K562 (cell line): ENCODE data around the gene PI4KA. TPM values are rescaled to one million over a fixed set of nuclear protein-coding genes. Genes with fewer than 3 reads are reported as not detected.

Source experiments
- ATAC-seq: fragments of 200-7000 bp; cut with Tn5 transposase; 3 replicates; pipeline ENCODE4 v1.9.1; 2020; ENCODE audit warnings: moderate library complexity
- BruUV-seq: library from RNA; stranded (reverse); fragments of 400-500 nt; replicated peaks from 2 replicates; lab custom pipeline; 2021; lab: Mats Ljungman, UMichigan
- CTCF ChIA-PET: fragments of 300-600 bp; formaldehyde crosslinking; extraction: SDS; loops from one replicate; lab custom pipeline; 2021; ENCODE audit warnings: low intra/inter-chr PET ratio; lab: Yijun Ruan, JAX
- POLR2A ChIA-PET: fragments of 300-600, 350-650 bp; sonication (Branson Sonifier 250); formaldehyde crosslinking; extraction: SDS; loops from one replicate; lab custom pipeline; 2021; ENCODE audit warnings: antibody characterized with exemption, inconsistent platforms; lab: Yijun Ruan, JAX
- DNase-seq, 4 experiments: peaks; one replicate each; pipeline versions ENCODE4 v3.0.0 to v3.0.0-alpha.2; 2011 to 2018; ENCODE audit warnings: low spot score in 3 of 4, mixed read lengths in 3 of 4; ENCODE audit errors: extremely low read depth in 1 of 4
- FAIRE-seq: peaks from 2 replicates; lab custom pipeline; 2011; peaks lifted over from hg19 to GRCh38; lab: Jason Lieb, UNC
- H2AFZ ChIP-seq: 2 replicates; pipeline ENCODE4 v1.6.0; 2011; ENCODE audit warnings: low read depth, low read length, control low read depth, inconsistent platforms
- H3K27ac ChIP-seq: fragments of 200-600 bp; 3 replicates; pipeline ENCODE4 v1.8.0; 2011; ENCODE audit warnings: low read depth, mild to moderate bottlenecking, control low read depth, inconsistent platforms, low read length, moderate library complexity, mixed read lengths; ENCODE audit errors: extremely low read depth
- H3K27me3 ChIP-seq, 2 experiments: fragments of 300-600 bp in 1 of 2; 2 replicates in 1 of 2; 3 replicates in 1 of 2; pipeline versions ENCODE4 v1.6.0 to v1.8.0; 2011; ENCODE audit warnings: inconsistent platforms in 2 of 2, low read length in 2 of 2, mild to moderate bottlenecking in 1 of 2, mixed read lengths in 1 of 2, moderate library complexity in 1 of 2; ENCODE audit not compliant: control insufficient read depth in 2 of 2, insufficient read depth in 2 of 2
- H3K36me3 ChIP-seq: fragments of 300-600 bp; 3 replicates; pipeline ENCODE4 v1.8.0; 2011; ENCODE audit warnings: mild to moderate bottlenecking, low read length, inconsistent platforms; ENCODE audit not compliant: control insufficient read depth, insufficient read depth
- H3K4me1 ChIP-seq, 2 experiments: fragments of 200-600 bp in 1 of 2; replicated peaks in 1 of 2; 2 replicates in 1 of 2; 3 replicates in 1 of 2; pipeline versions ENCODE4 v1.5.1 to v1.8.0; 2011; ENCODE audit warnings: inconsistent platforms in 2 of 2, low read length in 2 of 2, mild to moderate bottlenecking in 1 of 2, mixed read lengths in 1 of 2, moderate library complexity in 1 of 2; ENCODE audit not compliant: control insufficient read depth in 2 of 2, insufficient read depth in 2 of 2
- H3K4me2 ChIP-seq: 2 replicates; pipeline ENCODE4 v1.6.1; 2011; ENCODE audit warnings: low read length, control low read depth, inconsistent platforms, mixed read lengths; ENCODE audit not compliant: insufficient read depth
- H3K4me3 ChIP-seq: fragments of 200-600 bp; sonication (generic), shearing (Covaris generic); 2 replicates; pipeline ENCODE4 v1.5.1; 2016; ENCODE audit warnings: control low read depth, inconsistent platforms
- H3K79me2 ChIP-seq: fragments of 200-600 bp; 3 replicates; pipeline ENCODE4 v1.8.0; 2011; ENCODE audit warnings: low read length, inconsistent platforms; ENCODE audit not compliant: control insufficient read depth, insufficient read depth
- H3K9ac ChIP-seq, 2 experiments: 2 replicates each; pipeline versions ENCODE4 v1.6.0 to v1.6.1; 2011; ENCODE audit warnings: low read depth in 2 of 2, low read length in 2 of 2, control low read depth in 1 of 2, inconsistent platforms in 1 of 2, mild to moderate bottlenecking in 1 of 2, mixed read lengths in 1 of 2; ENCODE audit not compliant: insufficient read depth in 1 of 2
- H3K9me1 ChIP-seq: one replicate; pipeline ENCODE4 v1.6.0; 2011; ENCODE audit warnings: inconsistent platforms, mild to moderate bottlenecking, low read length, moderate library complexity; ENCODE audit not compliant: control insufficient read depth, insufficient read depth
- H3K9me3 ChIP-seq: replicated peaks from 2 replicates; pipeline ENCODE4 v1.5.1; 2011; ENCODE audit warnings: low read depth, low read length, inconsistent platforms; ENCODE audit not compliant: control insufficient read depth, insufficient read depth
- H4K20me1 ChIP-seq: replicated peaks from 2 replicates; pipeline ENCODE4 v1.6.1; 2011; ENCODE audit warnings: low read length, inconsistent platforms, mixed read lengths; ENCODE audit not compliant: control insufficient read depth, insufficient read depth
- ARHGAP35 ChIP-seq: fragments of 450-650 bp; IDR thresholded peaks from 2 replicates; pipeline ENCODE4 v1.6.1; 2018; ENCODE audit not compliant: partially characterized antibody
- ATF4 ChIP-seq: fragments of 450-650 bp; formaldehyde crosslinking; IDR thresholded peaks from 2 replicates; pipeline ENCODE4 v1.4.0; 2022; ENCODE audit warnings: mild to moderate bottlenecking, moderate library complexity
- CBX8 ChIP-seq: fragments of 200-600 bp; sonication (generic); IDR thresholded peaks from 2 replicates; pipeline ENCODE4 v1.6.1; 2012; ENCODE audit warnings: borderline replicate concordance, mixed run types, low read depth, mild to moderate bottlenecking, moderate library complexity, mixed read lengths, low read length, control low read depth, inconsistent platforms; ENCODE audit not compliant: poor library complexity, severe bottlenecking; ENCODE audit errors: extremely low read depth
- DLX4 ChIP-seq: fragments of 250-450 bp; sonication (Bioruptor Pico); IDR thresholded peaks from 2 replicates; pipeline ENCODE4 v1.6.1; 2021; ENCODE audit warnings: mild to moderate bottlenecking
- KAT7 ChIP-seq: sonication (generic); formaldehyde crosslinking; IDR thresholded peaks from 2 replicates; pipeline ENCODE4 v1.8.0; 2022; ENCODE audit warnings: missing genetic modification reagents, mild to moderate bottlenecking, borderline replicate concordance
- POLR2G ChIP-seq: fragments of 200-400 bp; formaldehyde crosslinking; IDR thresholded peaks from 2 replicates; pipeline ENCODE4 v1.6.1; 2017; ENCODE audit warnings: low read depth, mild to moderate bottlenecking, antibody characterized with exemption, low read length, moderate library complexity
- SAFB ChIP-seq: fragments of 200-400 bp; formaldehyde crosslinking; IDR thresholded peaks from 2 replicates; pipeline ENCODE4 v1.6.1; 2017; ENCODE audit warnings: low read depth, low read length, borderline replicate concordance
- SREBF1 ChIP-seq: fragments of 150-350 bp; IDR thresholded peaks from 2 replicates; pipeline ENCODE4 v1.6.1; 2014; ENCODE audit warnings: antibody characterized with exemption, low read depth, low read length, borderline replicate concordance
- SUPT5H ChIP-seq: fragments of 450-650 bp; IDR thresholded peaks from 2 replicates; pipeline ENCODE4 v1.6.1; 2016
- ZNF282 ChIP-seq: sonication (generic); formaldehyde crosslinking; IDR thresholded peaks from 2 replicates; pipeline ENCODE4 v1.8.1; 2023; ENCODE audit warnings: missing genetic modification reagents
- ZNF316 ChIP-seq: fragments of 450-650 bp; IDR thresholded peaks from 2 replicates; pipeline ENCODE4 v1.6.1; 2016
- ZNF57 ChIP-seq: fragments of 450-650 bp; formaldehyde crosslinking; IDR thresholded peaks from 2 replicates; pipeline ENCODE4 v1.4.0; 2020; ENCODE audit warnings: mild to moderate bottlenecking, moderate library complexity
- ZNF830 ChIP-seq: fragments of 250-450 bp; sonication (Bioruptor Pico); IDR thresholded peaks from 2 replicates; pipeline ENCODE4 v1.5.0; 2021; ENCODE audit warnings: mild to moderate bottlenecking
- WGBS: fragments of 100-300 bp; shearing (Covaris generic); methylation state at CpG from one replicate; pipeline ENCODE4 v1.1.6; 2016; ENCODE audit warnings: low coverage, mixed read lengths; ENCODE audit not compliant: insufficient coverage; ENCODE audit errors: missing lambda C conversion rate; 5-methylcytosine and 5-hydroxymethylcytosine counted together
- in situ Hi-C: fragments of 300-500 bp; cut with MboI; formaldehyde crosslinking; loops from 4 replicates; pipeline ENCODE4 v1.15.0; 2018; ENCODE audit warnings: inconsistent platforms, mixed read lengths
- intact Hi-C: fragments of 100-400 bp; cut with micrococcal nuclease; formaldehyde crosslinking; loops from 2 replicates; pipeline ENCODE4 v1.14.2; 2022
- polyA plus RNA-seq, 8 experiments: library from polyadenylated mRNA; depleted of rRNA in 4 of 8; stranded (reverse) in 5 of 8; unstranded in 3 of 8; fragments of >200 nt; fragmentation: Nextera tagmentation in 2 of 8; fragmentation: Illumina TruSeq in 1 of 8; extraction: Ambion mirVana in 2 of 8; extraction: Trizol in 1 of 8; gene quantifications; 2 replicates each; pipeline versions ENCODE4 v1.2.1 to v1.2.3, GENCODE V29; 2011 to 2014; ENCODE audit warnings: inconsistent platforms in 1 of 8, missing spikeins in 1 of 8
- total RNA-seq, 7 experiments: library from RNA; depleted of rRNA in 6 of 7; stranded (reverse); fragments of >200 nt in 6 of 7; fragmentation: Illumina TruSeq in 2 of 7; extraction: Trizol in 2 of 7; gene quantifications; 2 replicates each; pipeline versions ENCODE4 v1.2.1 to v1.2.3, GENCODE V29; 2011 to 2021; ENCODE audit warnings: low replicate concordance in 1 of 7
- TF ChIP-seq, protein P1 (sequence below): sonication (generic); formaldehyde crosslinking; IDR thresholded peaks from 2 replicates; pipeline ENCODE4 v1.8.0; 2022; ENCODE audit warnings: missing genetic modification reagents, mild to moderate bottlenecking, moderate library complexity, borderline replicate concordance
- TF ChIP-seq, protein P2 (sequence below): sonication (generic); formaldehyde crosslinking; IDR thresholded peaks from 2 replicates; pipeline ENCODE4 v1.8.1; 2022; ENCODE audit warnings: missing genetic modification reagents

Gene PI4KA
- total and polyA plus RNA-seq, 9 of the 15 experiments (the other 6 are each of a cell fraction or from before 2014, with no cell fraction given), result 7.3 to 187 (median 84.7) TPM

DNA sequence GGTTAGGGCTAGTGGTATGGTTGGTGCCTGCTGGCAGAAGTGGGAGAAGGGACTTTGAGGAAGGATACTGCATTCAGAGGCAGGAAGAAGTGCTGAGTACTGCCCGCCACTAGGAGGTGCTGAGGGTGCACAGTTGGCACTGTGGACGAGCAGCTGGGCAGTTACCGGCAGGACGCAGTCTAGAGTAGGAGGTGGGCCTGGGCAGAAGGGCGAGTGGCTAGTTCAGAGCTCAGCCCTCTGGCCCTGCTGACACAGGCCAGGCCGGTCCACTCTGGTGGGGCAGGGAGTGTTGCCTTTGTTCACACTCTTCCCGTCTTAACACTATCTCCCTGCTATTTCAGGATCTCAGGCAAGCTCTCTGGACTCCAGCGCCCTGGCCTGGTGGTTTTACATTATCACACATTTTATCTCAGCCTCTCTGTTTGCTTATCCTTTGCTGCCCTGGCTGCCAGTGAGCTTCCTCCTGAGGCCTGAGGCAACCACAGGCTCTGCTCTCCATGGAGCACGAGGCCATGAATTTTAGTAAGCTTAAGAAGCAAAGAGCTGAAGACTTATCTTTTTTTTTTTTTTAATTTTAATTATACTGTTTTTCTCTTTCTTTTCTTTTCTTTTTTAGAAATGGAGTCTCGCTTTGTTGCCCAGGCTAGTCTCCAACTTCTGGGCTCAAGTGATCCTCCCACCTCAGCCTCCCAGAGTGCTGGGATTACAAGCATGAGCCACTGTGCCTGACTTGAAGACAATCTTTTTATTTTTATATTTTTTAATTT is 27.1 kb upstream of the PI4KA start:
- H3K9me1 ChIP-seq, result peaks cover 9% of the 10 kb centered on the region
- POLR2A ChIA-PET, result interaction anchor here (0.6 to 2.4 kb wide), 42 partner anchors 8 to 1001 kb away, joined by 3 to 41 read pairs (median 5); partner anchors contain the start of genes CRKL, LZTR1, P2RX6 and SNAP29
- peak overlapping the region; percentile 76 for H3K4me2 ChIP-seq
- CTCF ChIA-PET, result interaction anchor here (0.6 to 3.3 kb wide), 17 partner anchors 19 to 217 kb away, joined by 3 to 27 read pairs (median 4); partner anchors contain the start of genes CRKL, LZTR1, P2RX6 and PI4KA
- peaks cover 12 to 14% of the 10 kb centered on the region in 2 experiments for H3K4me1 ChIP-seq
- H3K4me3 ChIP-seq, result no peak overlapping the region
- DNase-seq (peak; percentile 97 to 98 (median 98)), FAIRE-seq (peak; percentile 93), ATAC-seq (peak; percentile 99)
- peaks cover 6% of the 10 kb centered on the region; the same call in 1 of the 2 replicates for H4K20me1 ChIP-seq
- peak overlapping the region; percentile 83 for H2AFZ ChIP-seq
- H3K27ac ChIP-seq, result peak overlapping the region; percentile 38
- peaks cover 84% of the 10 kb centered on the region for H3K36me3 ChIP-seq
- H3K27me3 ChIP-seq, result no peaks in the 10 kb centered on the region
- in situ Hi-C loops (no loop called here), intact Hi-C loops (loop anchor here (1.0 to 5.0 kb wide), 9 partner anchors 18 to 187 kb away; partner anchors contain the start of genes CRKL and LZTR1)
- BruUV-seq, result no TSS peak
- no peaks in the 10 kb centered on the region for H3K79me2 ChIP-seq
- H3K9ac ChIP-seq, result peak overlapping the region; percentile 34 to 82
- WGBS, result 13% methylated on average over 10 of the region's 10 CpGs
- H3K9me3 ChIP-seq, result no peaks in the 10 kb centered on the region
- TF ChIP-seq ZNF57 (CRISPR knock-in tag) (peak; percentile 72; the same call in 1 of the 2 replicates), CBX8 (no peak), KAT7 (CRISPR knock-in tag) (peak; percentile 92; the same call in 1 of the 2 replicates), SAFB (no peak), ZNF830 (CRISPR knock-in tag) (peak; percentile 97; the same call in 1 of the 2 replicates), SUPT5H (peak; percentile 45; the same call in 1 of the 2 replicates), ZNF282 (CRISPR knock-in tag) (no peak), ATF4 (CRISPR knock-in tag) (peak; percentile 84), ZNF316 (peak; percentile 94), POLR2G (peak; percentile 74), ARHGAP35 (no peak), SREBF1 (peak; percentile 80; the same call in 1 of the 2 replicates), DLX4 (CRISPR knock-in tag) (no peak)
- TF ChIP-seq, protein P1, sequence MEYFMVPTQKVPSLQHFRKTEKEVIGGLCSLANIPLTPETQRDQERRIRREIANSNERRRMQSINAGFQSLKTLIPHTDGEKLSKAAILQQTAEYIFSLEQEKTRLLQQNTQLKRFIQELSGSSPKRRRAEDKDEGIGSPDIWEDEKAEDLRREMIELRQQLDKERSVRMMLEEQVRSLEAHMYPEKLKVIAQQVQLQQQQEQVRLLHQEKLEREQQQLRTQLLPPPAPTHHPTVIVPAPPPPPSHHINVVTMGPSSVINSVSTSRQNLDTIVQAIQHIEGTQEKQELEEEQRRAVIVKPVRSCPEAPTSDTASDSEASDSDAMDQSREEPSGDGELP, result peak; percentile 100
- TF ChIP-seq, protein P2, sequence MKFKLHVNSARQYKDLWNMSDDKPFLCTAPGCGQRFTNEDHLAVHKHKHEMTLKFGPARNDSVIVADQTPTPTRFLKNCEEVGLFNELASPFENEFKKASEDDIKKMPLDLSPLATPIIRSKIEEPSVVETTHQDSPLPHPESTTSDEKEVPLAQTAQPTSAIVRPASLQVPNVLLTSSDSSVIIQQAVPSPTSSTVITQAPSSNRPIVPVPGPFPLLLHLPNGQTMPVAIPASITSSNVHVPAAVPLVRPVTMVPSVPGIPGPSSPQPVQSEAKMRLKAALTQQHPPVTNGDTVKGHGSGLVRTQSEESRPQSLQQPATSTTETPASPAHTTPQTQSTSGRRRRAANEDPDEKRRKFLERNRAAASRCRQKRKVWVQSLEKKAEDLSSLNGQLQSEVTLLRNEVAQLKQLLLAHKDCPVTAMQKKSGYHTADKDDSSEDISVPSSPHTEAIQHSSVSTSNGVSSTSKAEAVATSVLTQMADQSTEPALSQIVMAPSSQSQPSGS (CRISPR knock-in tag), result no peak
